ENCODE results near the gene C9orf43.
"Not testable (repeated sequence)": the region's sequence is repeated elsewhere in the genome, so short reads cannot be mapped to it uniquely, and the experiment has no call there.

C9orf43 gene

GRCh38 chr9:113421726-113422125 lies 11.2 kb downstream of the C9orf43 start:
- DNase-seq = no peak

GRCh38 chr9:113425072-113425471 lies 14.5 kb downstream of the C9orf43 start:
- no peak for DNase-seq

- DNase-seq = no peak
Measured at GRCh38 chr9:113426701-113427100, 16.2 kb downstream of the C9orf43 start.

GRCh38 chr9:113427629-113428028 lies 17.1 kb downstream of the C9orf43 start:
- DNase-seq = no peak

- no peak for DNase-seq
Measured at GRCh38 chr9:113428062-113428615, 17.6 kb downstream of the C9orf43 start.

- DNase-seq = no peak
Measured at GRCh38 chr9:113431191-113431590, 20.6 kb downstream of the C9orf43 start.

GRCh38 chr9:113436728-113437515 lies 26.4 kb downstream of the C9orf43 start:
- DNase-seq = no peak

- not testable (repeated sequence) for DNase-seq
Measured at GRCh38 chr9:113437716-113438115, 27.2 kb downstream of the C9orf43 start.

- DNase-seq = no peak
Measured at GRCh38 chr9:113444736-113445135, 34.2 kb downstream of the C9orf43 start.

DNA sequence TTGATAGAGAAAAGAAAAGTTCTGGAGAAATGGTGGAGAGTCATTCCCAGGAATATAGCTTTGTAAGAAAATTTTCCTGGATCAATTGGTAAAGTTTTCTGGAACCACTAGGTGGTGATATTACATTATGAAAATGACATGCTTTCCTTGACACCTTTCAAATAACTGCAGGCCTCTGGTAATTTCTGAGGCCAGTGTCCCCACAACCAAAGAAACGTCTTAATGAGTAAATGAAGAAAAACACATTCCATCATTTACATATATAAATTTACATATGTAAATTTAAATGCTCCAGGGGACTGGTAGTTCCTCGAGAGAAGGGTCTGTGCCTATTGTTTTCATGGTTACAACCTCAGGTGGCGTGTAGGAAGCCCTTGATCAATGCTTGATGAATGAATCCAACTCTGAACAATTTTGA lies 35.8 kb downstream of the C9orf43 start:
- DNase-seq = no peak

- no peak for DNase-seq
Measured at GRCh38 chr9:113449376-113449775, 38.8 kb downstream of the C9orf43 start.

- no peak for DNase-seq
Measured at GRCh38 chr9:113452113-113452605, 41.6 kb downstream of the C9orf43 start.

DNA sequence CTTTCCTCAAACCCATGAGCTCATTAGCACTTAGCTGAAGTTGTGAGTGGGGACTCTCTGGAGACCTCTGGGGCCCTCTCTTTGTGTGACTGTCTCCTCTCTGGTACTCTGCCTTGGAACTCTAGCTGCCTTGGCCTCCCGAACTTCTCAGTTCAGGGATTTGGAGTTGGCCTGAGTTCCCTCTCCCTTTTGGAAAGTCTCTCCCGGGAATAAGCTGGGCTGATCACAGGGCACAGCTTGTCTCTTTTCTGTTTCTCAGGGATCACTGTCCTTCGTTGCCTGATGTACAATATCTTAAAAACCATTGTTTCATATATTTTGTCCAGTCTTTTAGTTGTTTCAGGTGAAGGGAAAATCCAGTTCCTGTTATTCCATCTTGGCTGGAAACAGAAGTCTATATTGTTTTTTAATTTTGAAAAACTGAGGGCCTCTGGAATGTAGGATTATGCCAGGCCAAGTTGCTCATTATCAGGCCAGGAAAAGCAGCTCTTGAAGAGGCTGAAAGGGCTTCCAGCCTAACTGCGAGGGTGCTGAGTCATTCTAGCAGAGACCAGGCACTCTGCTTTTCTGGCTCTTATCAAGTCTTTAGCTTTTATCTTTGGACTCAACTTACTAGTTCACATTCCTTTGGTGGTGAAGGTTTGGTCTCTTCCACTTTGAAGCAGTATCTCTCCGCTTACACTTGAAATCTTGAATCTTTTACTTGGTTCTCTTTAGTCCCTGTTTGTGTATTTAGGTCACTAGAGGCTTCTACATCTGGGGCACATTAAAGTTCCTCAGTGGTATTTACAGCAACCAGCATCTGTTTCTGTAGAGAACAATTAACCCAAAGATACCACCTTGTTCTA lies 44.6 kb downstream of the C9orf43 start:
- DNase-seq = no peak

DNA sequence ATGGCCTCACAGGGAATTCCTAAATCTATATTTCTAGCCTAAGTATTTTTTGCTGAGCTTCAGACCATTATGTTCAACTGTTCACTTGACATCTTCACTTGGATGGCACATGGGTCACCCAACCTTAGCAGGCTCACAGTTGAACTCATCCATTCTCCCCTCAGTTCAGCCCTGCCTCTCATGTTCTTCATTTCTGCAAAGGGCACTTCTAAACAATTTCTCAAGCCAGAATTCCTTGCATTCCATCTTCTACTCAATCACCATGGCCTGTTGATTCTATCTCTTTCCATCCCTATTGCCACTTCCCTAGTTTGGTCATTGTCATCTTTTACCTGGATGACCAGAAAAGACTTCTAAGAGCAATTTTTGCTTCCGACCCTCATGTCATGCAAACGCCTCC lies 45.7 kb downstream of the C9orf43 start:
- DNase-seq = no peak

DNA sequence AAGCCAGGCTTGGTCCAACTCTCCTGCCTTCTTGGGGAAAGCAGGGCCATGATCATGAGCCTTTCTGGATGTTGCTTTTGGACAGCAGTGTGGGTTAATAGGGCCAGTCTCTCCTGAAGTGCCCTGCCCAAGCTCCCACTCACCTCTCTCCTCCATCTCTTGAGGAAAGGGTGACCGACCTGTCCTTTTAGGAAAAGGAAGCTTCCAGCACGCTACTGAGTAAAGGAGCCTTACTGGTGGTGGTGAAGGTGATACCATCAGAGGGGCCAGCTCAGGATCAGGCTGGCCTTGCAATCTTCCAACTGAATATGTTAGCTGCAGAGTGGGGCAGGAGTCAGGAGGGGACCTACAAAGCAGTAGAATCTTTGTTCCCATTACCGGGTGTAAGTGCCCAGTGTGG lies 50.7 kb downstream of the C9orf43 start:
- no peak for DNase-seq

DNA sequence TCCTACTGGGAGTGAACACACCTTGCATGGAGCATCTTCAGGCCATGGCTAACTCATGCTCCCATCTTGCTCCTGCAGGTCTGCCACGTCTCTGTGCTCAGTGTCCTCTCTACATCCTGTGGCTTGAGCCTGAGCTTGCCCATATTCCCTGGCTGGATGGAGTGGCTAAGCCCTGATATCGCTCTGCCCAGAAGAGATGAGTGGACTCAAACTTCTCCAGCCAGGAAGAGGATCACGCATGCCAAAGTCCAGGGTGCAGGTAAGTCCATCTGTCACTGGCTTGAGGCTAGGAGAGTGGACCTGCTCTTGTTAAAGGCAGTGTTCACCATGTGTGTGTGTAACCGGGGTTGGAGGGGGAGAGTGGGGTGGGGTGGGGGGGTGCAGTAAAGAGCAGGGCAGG lies 51.4 kb downstream of the C9orf43 start:
- DNase-seq = no peak

DNA sequence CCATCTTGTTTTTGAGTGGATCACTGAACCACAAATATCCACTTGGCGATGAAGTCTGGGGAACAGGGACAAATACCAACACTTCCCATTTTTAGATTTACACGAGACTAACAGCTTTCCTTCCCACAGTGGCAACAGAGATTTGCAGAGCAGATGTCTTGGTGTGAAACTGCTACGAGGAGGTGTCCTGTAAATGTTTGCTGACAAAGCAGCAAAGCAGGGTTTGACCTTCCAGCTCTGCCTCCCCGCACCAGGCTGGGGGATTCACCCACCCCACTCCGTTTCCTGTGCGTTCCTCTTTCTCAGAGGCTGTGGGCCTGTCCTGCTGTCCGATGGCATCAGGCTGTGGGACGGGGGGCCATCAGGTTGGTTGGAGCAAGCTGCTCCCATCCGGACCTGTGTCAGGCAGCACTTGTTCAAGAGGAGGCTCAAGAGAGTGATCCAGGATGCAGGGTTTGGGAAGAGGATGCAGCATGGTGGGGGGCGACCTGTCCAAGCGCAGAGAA lies 52.3 kb downstream of the C9orf43 start:
- DNase-seq = no peak

DNA sequence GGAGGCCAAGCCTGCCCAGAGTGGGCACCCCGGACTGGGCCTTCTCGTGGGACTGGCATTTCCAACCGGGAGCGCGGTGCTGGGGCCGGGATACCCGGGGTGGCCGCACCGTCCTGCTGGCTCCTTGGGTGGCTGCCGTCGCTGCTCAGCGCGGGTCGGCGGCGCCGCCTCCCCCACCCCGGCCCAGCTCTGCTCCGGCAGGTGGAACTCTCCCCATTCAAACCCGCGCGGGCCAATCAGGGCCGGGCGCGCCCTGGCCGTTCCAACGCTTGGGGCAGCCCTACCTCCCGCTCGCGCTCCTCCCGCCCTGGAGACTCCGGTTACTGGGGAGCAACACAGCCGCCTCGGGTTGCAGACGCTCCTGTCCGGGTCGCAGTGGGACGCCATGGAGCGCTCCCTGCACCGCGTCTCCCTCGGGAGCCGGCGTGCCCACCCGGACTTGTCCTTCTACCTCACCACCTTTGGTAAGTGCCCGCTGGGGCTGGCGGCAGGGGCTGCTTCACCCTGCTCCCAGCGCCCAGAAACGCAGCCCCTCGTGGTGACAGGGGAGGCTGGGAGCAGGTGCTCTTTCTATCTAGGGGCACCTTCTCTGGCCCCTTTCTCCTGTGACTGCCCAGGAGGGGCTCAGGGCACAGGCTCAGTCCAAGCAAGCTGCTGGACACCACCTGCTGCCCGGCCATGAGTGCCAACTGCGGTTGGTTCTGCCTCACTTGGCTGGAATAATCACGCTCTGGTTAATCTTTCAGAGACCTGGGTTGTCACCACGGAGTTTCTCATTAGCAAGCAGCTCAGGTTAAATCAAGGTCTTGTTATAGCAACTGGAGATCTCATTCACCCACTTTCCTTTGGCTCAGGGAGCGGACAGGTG lies 53.1 kb downstream of the C9orf43 start, which contains the start of gene RGS3:
RGS3 (plus strand) TSS at position 310 of the 868 bp plus-strand sequence; CDS start at position 386, 76 bp downstream.
- no peak for DNase-seq

DNA sequence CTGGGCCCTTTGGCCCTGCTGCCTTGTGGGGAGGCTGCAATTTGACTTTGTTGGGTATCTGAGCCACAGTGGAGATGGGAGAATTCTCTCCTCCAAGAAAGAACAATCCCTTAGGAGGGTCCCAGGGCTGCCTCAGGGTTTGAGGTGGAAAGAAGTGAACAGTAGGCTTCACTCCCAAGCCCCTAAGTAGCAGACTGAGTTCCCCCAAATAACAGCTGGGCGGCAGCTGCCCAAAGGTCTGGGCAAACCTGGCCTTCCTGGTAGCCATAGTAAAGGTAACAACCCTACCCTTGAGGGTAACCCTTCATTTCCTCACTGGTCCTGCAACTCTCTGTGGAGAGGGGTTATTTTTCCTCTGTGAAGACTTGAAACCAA lies 53.7 kb downstream of the C9orf43 start:
- no peak for DNase-seq

GRCh38 chr9:113465599-113466140 lies 55.1 kb downstream of the C9orf43 start:
- DNase-seq = no peak

- no peak for DNase-seq
Measured at GRCh38 chr9:113467183-113467582, 56.6 kb downstream of the C9orf43 start.
